WERI-Rb-1 (cell line): Measurements from ENCODE around the gene PNKD.

Experiments used
- DNase-seq: peaks from one replicate; pipeline ENCODE4 v3.0.0-alpha.2; 2020
- H3K27ac ChIP-seq: fragments of 250-450 bp; sonication (Bioruptor Pico); 2 replicates; pipeline ENCODE4 v1.5.1; 2020; ENCODE audit warnings: mild to moderate bottlenecking, moderate library complexity
- H3K27me3 ChIP-seq: fragments of 250-450 bp; sonication (Bioruptor Pico); 2 replicates; pipeline ENCODE4 v1.5.1; 2021; ENCODE audit warnings: mild to moderate bottlenecking, low read depth, moderate library complexity; ENCODE audit not compliant: insufficient read depth, severe bottlenecking
- H3K36me3 ChIP-seq: fragments of 250-450 bp; sonication (Bioruptor Pico); 2 replicates; pipeline ENCODE4 v1.5.1; 2020; ENCODE audit warnings: mild to moderate bottlenecking, moderate library complexity
- H3K4me3 ChIP-seq: 2 replicates; pipeline ENCODE4 v1.5.1; 2011; ENCODE audit warnings: low read depth, mild to moderate bottlenecking, control low read depth, low read length
- H3K9me3 ChIP-seq: fragments of 250-450 bp; sonication (Bioruptor Pico); 2 replicates; pipeline ENCODE4 v1.5.1; 2021; ENCODE audit warnings: mild to moderate bottlenecking, moderate library complexity; ENCODE audit not compliant: severe bottlenecking
- CTCF ChIP-seq: IDR thresholded peaks from 2 replicates; pipeline ENCODE4 v1.5.1; 2011; ENCODE audit warnings: low read depth, mild to moderate bottlenecking, control low read depth, inconsistent platforms, low read length

PNKD gene

GRCh38 chr2:218282173-218282991, 12.1 kb downstream of the PNKD start:
- Histone ChIP-seq H3K9me3 (no peaks in the 10 kb centered on the region), H3K4me3 (no peak overlapping the region), H3K27me3 (no peaks in the 10 kb centered on the region), H3K27ac (no peak overlapping the region), H3K36me3 (no peaks in the 10 kb centered on the region)
- no peak for DNase-seq
- TF ChIP-seq CTCF, result no peak

DNA sequence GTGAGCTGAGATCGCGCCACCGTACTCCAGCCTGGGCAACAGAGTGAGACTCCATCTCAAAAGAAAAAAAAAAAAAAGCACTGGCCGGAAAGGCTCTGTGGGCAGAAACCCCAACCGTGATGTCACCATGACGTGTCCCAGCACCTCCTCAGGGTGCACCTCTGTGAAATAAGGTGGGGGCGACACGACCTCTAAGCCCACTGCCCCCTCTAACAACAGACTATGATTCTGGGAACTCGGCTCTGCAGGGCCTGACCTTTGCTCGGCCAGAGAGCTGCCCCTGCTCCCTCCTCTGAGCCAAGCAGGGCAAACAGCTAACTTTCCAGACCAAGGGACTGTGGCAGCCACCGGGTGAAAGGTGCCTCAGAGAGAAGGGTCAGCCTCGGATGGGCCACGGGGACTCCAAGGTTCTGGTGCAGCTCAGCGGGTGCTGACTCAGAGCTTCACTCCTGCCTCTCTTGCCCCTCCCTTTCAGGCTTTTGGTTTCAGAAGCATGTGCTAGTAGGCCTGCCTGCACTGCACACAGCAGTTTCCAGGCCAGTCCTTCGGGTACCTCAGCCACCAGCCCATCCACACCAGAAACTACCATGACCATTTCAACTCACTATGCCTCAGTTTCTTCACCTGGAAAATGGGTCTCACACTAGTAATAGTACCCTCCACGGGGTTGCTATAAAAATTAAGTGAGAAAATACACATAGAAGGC, 13.9 kb downstream of the PNKD start:
- TF ChIP-seq CTCF, result no peak
- no peak overlapping the region for H3K4me3 ChIP-seq
- H3K9me3 ChIP-seq, result no peaks in the 10 kb centered on the region
- no peak for DNase-seq
- no peaks in the 10 kb centered on the region for H3K27me3 ChIP-seq
- no peak overlapping the region for H3K27ac ChIP-seq
- H3K36me3 ChIP-seq, result no peaks in the 10 kb centered on the region

DNA sequence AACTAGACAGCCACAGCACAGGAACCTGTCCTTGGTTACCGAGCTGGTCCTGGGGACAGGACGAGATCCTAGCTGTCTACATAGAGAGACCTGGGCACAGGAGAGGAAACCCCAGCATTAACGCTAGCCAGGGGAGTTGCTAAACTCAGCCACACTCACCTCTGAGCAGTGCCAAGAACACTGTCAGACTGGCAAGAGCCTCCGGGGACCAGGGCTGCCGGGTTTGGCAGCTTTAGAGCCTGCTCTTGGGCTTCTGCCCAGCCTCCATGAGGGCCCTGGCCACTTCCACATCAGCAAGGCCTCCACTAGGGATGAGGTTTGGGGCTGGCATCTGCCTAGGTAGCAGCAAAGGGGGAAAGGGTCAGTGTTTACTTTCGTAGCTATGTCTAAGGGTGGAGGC, 15.3 kb downstream of the PNKD start:
- no peak for DNase-seq
- TF ChIP-seq CTCF, result no peak
- Histone ChIP-seq H3K4me3 (no peak overlapping the region), H3K9me3 (no peaks in the 10 kb centered on the region), H3K27me3 (no peaks in the 10 kb centered on the region), H3K27ac (peak overlapping the region; percentile 68), H3K36me3 (no peaks in the 10 kb centered on the region)

DNA sequence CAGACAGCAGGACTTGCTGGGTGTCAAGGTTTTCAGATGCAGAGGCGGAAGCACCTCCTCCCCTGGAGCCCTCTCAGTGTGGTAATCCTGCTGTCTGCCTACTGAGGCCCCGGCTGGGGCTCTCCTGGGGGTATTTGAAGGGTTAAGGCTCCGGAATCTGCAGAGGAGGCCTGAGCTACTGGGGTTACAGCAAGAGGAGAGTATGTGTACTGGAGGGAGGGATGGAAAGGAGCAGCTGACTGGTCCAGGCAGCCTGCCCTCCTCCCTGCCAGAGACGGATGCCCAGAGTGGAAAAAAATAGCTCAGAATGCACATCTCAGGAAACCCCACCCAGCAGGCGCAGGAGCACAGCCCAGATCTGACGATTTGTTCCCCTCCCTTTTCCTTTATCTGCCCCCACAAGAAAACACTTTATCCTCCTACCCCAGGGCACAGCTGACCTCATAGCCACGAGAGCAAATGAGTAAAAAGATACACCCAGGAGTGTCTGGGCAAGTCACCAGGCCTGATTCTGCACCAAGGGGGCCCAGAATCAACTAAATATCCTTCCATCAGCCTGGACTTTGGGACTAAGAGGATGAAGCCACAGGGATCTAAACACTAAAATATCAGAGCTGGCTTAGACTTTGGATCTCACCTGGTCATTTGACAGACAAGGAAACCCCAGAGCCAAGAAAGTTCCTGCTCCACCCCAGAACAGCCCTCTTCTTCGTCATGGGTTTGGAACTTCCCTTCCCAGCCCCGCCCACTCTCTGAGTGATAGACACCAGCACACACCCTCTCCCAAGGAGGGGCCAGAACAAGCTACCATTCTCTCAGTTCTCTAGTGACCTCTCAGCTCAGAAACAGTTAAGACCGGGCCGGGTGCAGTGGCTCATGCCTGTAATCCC, 16.5 kb downstream of the PNKD start:
- no peak for TF ChIP-seq CTCF
- no peaks in the 10 kb centered on the region for H3K27me3 ChIP-seq
- H3K9me3 ChIP-seq, result no peaks in the 10 kb centered on the region
- no peaks in the 10 kb centered on the region for H3K36me3 ChIP-seq
- H3K4me3 ChIP-seq, result peak overlapping the region; percentile 44
- peak overlapping the region; percentile 68 for H3K27ac ChIP-seq
- peak; percentile 86 for DNase-seq

- H3K4me3 ChIP-seq, result no peak overlapping the region
- no peaks in the 10 kb centered on the region for H3K27me3 ChIP-seq
- DNase-seq, result no peak
- no peak for TF ChIP-seq CTCF
- H3K27ac ChIP-seq, result no peak overlapping the region
- H3K9me3 ChIP-seq, result no peaks in the 10 kb centered on the region
- H3K36me3 ChIP-seq, result no peaks in the 10 kb centered on the region
Measured at GRCh38 chr2:218289639-218290315, 19.5 kb downstream of the PNKD start.
